Astrocyte (in vitro differentiated cells and primary cell): Measurements from ENCODE around the gene PITPNM3.

Experiments used
- EZH2 ChIP-seq: IDR thresholded peaks from 2 replicates; pipeline ENCODE4 v1.6.1; 2012; ENCODE audit warnings: mild to moderate bottlenecking, low read length, inconsistent platforms; ENCODE audit not compliant: insufficient read depth
- TF ChIP-seq, protein P1 (sequence below): IDR thresholded peaks from 2 replicates; pipeline ENCODE4 v1.5.1; 2011; ENCODE audit warnings: low read depth, mild to moderate bottlenecking, inconsistent platforms, low read length, moderate library complexity; ENCODE audit not compliant: insufficient read depth

DNA sequence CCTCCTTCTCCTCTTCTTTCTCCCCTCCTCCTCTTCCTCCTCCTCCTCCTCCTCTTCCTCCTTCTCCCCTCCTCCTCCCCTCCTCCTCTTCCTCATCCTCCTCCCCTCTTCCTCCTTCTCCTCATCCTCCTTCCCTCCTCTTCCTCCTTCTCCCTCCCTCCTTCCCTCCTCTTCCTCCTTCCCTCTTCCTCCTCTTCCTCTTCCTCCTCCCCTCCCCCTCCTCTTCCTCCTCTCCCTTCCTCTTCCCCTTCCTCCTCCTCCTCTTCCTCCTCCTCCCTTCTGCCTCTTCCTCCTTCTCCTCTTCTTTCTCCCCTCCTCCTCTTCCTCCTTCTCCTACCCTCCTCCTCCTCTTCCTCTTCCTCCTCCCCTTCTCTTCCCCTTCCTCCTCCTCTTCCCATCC is 5.1 kb upstream of the PITPNM3 start:
- TF ChIP-seq, protein P1, sequence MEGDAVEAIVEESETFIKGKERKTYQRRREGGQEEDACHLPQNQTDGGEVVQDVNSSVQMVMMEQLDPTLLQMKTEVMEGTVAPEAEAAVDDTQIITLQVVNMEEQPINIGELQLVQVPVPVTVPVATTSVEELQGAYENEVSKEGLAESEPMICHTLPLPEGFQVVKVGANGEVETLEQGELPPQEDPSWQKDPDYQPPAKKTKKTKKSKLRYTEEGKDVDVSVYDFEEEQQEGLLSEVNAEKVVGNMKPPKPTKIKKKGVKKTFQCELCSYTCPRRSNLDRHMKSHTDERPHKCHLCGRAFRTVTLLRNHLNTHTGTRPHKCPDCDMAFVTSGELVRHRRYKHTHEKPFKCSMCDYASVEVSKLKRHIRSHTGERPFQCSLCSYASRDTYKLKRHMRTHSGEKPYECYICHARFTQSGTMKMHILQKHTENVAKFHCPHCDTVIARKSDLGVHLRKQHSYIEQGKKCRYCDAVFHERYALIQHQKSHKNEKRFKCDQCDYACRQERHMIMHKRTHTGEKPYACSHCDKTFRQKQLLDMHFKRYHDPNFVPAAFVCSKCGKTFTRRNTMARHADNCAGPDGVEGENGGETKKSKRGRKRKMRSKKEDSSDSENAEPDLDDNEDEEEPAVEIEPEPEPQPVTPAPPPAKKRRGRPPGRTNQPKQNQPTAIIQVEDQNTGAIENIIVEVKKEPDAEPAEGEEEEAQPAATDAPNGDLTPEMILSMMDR = no peak
- no peak for TF ChIP-seq EZH2
